T-helper 9 cell (primary cell): ENCODE data around the gene MGA.

Experiments used
- DNase-seq: peaks from one replicate; pipeline ENCODE4 v3.0.0-alpha.2; 2020
- total RNA-seq, 2 donors: gene quantifications; one replicate each; lab custom pipeline; 2026; lab: John Stamatoyannopoulos, UW

The MGA gene
- total RNA-seq = 152 to 326 reads per million in 2 donors

DNA sequence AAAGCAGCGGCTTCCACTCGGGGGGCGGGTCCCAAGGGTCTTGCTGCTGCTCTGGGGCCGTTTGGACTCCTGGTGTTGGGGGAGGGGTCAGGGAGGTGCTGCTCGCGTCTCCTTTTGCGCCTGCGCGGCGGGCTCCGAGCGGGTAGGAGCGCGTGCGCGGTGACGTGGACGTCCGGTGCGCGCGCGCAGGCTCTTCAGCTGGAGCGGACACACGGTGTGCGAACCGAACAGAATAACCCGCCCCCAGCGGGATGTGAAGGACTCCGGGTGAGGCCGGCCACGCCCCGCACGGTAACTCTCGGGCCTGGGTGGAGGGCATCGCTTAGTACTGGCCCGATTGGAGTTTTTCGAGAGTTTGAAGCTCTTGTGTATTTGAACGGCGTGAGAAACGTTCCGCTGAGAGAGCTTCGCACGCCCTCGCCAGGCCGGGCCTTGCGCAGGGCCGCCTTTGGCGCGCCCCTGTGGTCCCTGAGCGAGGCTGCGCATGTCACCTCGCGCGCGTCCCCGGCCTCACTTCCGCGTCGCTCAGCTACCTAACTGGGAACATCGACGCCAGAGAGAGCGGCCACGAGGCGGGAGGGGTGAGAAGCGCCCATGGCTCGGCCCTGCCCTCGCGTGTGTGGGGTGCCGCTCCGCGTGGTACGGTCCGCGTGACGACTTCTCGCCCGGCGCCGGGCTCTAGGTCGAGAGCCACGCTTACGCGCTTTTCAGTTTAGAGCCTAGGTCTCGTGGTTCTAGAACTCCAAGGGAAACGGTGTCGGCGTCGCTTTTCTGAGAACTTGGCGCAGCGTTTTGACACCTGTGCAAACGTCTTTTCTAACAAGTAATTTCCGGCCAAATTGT lies at the start of gene MGA:
Gene MGA (plus strand): TSS at position 171 of the 843 bp plus-strand sequence.
- DNase-seq = peak; percentile 75

GRCh38 chr15:41620536-41621199 lies 39.5 kb upstream of the MGA start:
- DNase-seq = peak; percentile 3

- peak; percentile 59 for DNase-seq
Measured at GRCh38 chr15:41621200-41622193, 38.7 kb upstream of the MGA start.

- DNase-seq = no peak
Measured at GRCh38 chr15:41622901-41623300, 37.3 kb upstream of the MGA start.

GRCh38 chr15:41627203-41627602 lies 33.0 kb upstream of the MGA start:
- DNase-seq = no peak

- no peak for DNase-seq
Measured at GRCh38 chr15:41629463-41629862, 30.7 kb upstream of the MGA start.

- no peak for DNase-seq
Measured at GRCh38 chr15:41629883-41630282, 30.3 kb upstream of the MGA start.

- DNase-seq = no peak
Measured at GRCh38 chr15:41630616-41631217, 29.5 kb upstream of the MGA start.

DNA sequence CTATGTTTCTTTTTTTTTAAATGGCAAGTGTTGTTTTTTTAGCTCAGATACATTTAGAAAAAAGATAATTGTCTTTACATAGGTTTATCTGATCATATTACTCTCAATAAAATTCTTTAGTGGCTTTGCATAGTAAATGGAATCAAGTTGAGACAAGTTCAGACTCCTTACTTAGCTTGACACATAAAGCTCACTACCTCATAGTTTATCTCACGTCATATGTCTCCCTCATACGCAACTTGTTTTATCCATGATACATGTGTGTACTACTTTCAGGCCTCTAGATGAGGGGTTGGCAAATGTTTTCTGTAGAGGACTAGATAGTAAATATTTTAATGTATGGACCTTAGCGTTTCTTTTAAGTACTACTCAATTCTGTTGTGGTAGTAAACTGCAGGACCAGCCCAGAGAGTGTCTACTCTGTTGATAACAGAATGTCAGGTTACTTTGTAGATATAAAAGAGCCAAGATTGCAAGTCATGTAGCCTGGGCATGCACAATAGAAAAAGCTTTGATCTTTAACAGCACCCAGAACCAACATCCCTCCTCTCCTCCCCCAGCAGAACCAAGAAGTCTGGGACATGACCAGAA lies 28.2 kb upstream of the MGA start:
- DNase-seq = no peak

DNA sequence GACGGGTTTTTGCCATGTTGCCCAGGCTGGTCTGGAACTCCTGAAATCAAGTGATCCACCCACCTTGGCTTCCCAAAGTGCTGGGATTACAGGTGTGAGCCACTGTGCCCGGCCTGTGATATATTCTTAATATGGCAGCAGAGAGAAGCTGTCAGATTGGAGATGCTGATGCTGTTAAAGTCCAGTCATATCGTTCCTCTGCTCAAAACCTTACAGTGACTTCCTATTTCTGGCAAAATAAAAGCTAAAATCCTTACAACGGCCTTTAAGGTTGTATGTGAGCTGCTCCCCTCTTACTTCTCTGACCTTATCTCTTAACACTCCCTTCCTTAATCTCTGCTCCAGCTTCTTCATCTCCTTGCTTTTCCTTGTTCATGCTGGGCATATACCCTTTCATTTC lies 26.6 kb upstream of the MGA start:
- no peak for DNase-seq

DNA sequence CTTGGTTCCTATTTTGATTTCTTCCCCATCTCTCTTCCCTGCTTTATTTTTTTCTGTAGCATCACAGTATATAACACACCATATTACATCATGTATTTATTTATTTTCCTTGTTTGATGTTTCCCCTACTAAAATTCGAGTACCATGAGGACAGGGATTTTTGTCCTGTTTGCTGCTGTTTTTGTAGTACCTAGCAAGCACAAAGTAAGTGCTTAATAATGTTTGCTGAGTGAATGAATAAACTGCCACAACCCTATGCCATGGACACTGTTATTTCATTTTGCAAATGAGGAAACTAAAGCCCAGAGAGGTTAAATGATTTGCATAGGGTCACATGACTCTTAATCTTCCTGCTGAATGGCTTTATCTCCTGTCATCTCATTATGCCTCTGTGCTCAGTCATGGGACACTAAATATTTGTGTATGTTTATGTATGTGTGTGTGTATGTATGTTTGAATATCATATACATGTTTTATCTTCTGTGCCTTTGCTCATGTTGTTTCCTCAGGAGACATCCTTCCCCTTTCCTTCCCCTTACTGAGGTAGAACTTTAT lies 26.1 kb upstream of the MGA start:
- DNase-seq = no peak

GRCh38 chr15:41637086-41637485 lies 23.1 kb upstream of the MGA start:
- no peak for DNase-seq

GRCh38 chr15:41640985-41641384 lies 19.2 kb upstream of the MGA start:
- DNase-seq = no peak

GRCh38 chr15:41647262-41647661 lies 12.9 kb upstream of the MGA start:
- DNase-seq = no peak

DNA sequence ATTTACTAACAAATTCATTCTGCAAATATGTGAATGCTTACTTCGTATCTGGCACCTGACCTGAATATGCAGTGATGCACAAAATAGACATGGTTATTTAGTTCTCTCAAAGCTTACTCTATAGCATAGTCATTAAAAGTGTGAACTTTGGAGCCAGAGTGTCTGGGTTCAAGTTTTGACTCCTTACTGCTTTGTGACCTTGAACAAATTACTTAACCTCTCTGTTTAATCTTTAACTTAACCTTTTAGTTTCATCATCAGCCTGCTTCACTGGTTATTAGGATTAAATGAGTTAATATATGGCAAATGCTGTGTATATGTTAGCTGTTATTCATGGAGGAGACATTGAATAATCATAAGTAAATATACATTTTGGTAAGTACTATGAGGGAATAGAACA lies 12.1 kb upstream of the MGA start:
- no peak for DNase-seq

GRCh38 chr15:41648770-41649169 lies 11.4 kb upstream of the MGA start:
- DNase-seq = no peak

DNA sequence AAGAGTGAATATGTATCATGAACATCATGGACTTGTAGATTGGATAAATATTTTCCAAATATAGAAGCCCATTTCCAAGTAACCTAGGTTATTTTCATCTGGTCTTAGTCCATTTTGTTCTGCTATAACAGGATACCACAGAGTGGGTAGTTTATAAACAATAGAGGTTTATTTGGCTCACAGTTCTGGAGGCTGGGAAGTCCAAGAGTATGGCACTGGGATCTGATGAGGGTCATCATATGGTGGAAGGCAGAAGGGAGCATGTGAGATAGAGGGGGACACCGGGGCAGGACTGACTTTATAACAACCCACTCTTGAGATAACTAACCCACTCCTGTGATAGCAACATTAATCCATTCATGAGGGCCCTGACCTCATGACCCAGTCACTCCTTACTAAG lies 9.4 kb upstream of the MGA start:
- DNase-seq = no peak

GRCh38 chr15:41651373-41651772 lies 8.8 kb upstream of the MGA start:
- no peak for DNase-seq

DNA sequence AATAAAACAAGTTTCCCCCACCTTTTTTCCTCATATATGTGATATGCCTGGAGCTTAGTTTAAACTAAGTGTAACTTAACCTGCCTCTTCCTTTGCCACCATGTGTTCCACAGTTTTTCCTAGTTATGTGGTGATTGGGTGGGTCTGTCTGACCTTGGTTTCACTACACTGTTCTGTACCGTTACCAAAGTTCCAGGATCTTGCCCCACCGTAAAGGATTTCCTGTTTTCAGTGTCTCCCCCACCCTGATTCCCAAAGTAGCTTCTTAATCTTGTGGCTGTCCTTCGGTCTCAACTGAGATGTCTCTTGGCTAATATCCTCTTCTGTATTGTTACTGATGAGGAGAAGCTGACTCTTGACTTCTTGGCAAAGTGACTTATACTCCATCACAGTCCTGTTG lies 6.4 kb upstream of the MGA start:
- DNase-seq = no peak

DNA sequence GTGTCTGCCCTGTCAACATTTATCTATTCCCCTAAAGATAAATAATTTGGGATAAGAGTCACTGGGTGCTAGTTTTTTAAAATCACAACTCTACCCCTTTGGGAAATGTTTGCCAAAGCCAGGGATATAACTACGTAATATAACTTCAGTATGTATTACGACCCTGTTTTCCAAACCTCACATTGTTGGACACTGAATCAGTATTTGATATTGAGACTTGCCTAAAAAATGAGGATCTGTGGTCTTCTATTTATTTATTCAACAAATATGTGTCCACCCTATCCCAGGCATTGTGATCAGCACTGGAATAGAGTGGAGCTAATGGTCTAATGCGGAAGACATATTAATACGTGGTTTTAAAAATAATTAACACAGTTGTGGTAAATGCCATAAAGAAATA lies 4.5 kb upstream of the MGA start:
- DNase-seq = no peak

- DNase-seq = no peak
Measured at GRCh38 chr15:41656188-41656587, 4.0 kb upstream of the MGA start.

DNA sequence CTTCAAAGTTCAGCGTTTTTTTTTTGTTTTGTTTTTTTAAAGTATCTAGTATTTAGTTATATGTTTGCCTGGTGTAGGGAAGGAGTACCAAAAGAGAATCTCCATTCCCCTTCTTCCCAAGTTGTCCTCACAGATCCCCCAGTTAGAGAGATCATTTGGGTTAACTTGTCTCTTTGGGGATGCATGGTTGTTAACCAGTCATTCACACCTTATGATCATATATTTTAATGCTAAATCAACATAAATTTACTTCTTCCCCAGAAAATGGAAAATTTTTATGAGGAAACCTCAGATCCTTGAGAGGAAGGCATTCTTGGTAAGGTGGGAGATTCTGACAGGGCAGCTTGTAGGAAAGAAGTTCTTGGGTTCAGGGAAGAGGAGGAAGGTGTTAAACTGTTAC lies 1.5 kb upstream of the MGA start:
- DNase-seq = no peak
